ENCODE measurements around the gene MLC1.

The MLC1 gene
- 0 to 0.24 reads per million in 2 donors for total RNA-seq

GRCh38 chr22:50085211-50085972 is at the start of gene MLC1:
Gene MLC1 (minus strand): TSS chr22:50085426. CDS start chr22:50084902, 524 bp downstream.
- DNase-seq, result no peak

- DNase-seq, result no peak
Measured at GRCh38 chr22:50134481-50134880, 49.3 kb upstream of the MLC1 start.

- DNase-seq, result no peak
Measured at GRCh38 chr22:50131894-50132293, 46.7 kb upstream of the MLC1 start.

GRCh38 chr22:50129121-50129736 is 44.0 kb upstream of the MLC1 start:
- no peak for DNase-seq

- DNase-seq, result no peak
Measured at GRCh38 chr22:50125029-50125428, 39.8 kb upstream of the MLC1 start.

GRCh38 chr22:50123119-50123518 is 37.9 kb upstream of the MLC1 start:
- DNase-seq, result no peak

- DNase-seq, result no peak
Measured at GRCh38 chr22:50121202-50121740, 36.0 kb upstream of the MLC1 start.

- DNase-seq, result no peak
Measured at GRCh38 chr22:50119768-50120251, 34.6 kb upstream of the MLC1 start.

- DNase-seq, result no peak
Measured at GRCh38 chr22:50119169-50119767, 34.0 kb upstream of the MLC1 start.

- no peak for DNase-seq
Measured at GRCh38 chr22:50118557-50119168, 33.4 kb upstream of the MLC1 start.

GRCh38 chr22:50118129-50118528 is 32.9 kb upstream of the MLC1 start:
- no peak for DNase-seq

- DNase-seq, result no peak
Measured at GRCh38 chr22:50117168-50117762, 32.0 kb upstream of the MLC1 start.

- no peak for DNase-seq
Measured at GRCh38 chr22:50115693-50116092, 30.5 kb upstream of the MLC1 start.

GRCh38 chr22:50114221-50115021 is 29.2 kb upstream of the MLC1 start:
- DNase-seq, result no peak

- no peak for DNase-seq
Measured at GRCh38 chr22:50112151-50113118, 27.2 kb upstream of the MLC1 start.

- no peak for DNase-seq
Measured at GRCh38 chr22:50111056-50111455, 25.8 kb upstream of the MLC1 start.

GRCh38 chr22:50107529-50107928 is 22.3 kb upstream of the MLC1 start:
- no peak for DNase-seq

GRCh38 chr22:50105208-50106100 is 20.2 kb upstream of the MLC1 start:
- no peak for DNase-seq

- no peak for DNase-seq
Measured at GRCh38 chr22:50104141-50104544, 18.9 kb upstream of the MLC1 start.

- no peak for DNase-seq
Measured at GRCh38 chr22:50102946-50103345, 17.7 kb upstream of the MLC1 start.
